ENCODE data around the gene RAPGEF6.

Gene RAPGEF6

DNA sequence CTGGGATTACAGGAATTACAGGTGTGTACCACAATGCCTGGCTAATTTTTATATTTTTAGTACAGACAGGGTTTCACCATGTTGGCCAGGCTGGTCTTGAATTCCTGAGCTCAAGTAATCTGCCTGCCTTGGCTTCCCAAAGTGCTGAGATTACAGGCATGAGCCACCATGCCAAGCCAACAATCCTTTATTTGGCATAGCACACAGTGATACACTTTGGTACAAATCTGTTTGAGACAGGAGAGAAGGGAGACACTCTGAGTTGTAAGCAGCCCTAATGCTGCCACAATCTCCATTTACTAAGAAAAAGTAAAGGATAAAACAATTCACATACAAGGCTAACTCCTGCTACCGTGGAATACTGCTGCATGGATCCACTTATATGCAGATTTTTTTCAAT is 177.8 kb downstream of the RAPGEF6 start:
- Histone ChIP-seq H3K9me3 (ENCODE audit: severe bottlenecking) (no peaks in the 10 kb centered on the region), H3K4me3 (ENCODE audit: severe bottlenecking) (no peak overlapping the region), H3K36me3 (ENCODE audit: low read depth) (peaks cover 63% of the 10 kb centered on the region), H3K27ac (ENCODE audit: poor library complexity, severe bottlenecking) (no peak overlapping the region), H3K27me3 (ENCODE audit: insufficient read depth, poor library complexity, severe bottlenecking) (no peaks in the 10 kb centered on the region), H3K4me1 (ENCODE audit: insufficient read depth, poor library complexity, severe bottlenecking) (no peaks in the 10 kb centered on the region)
- ATAC-seq (ENCODE audit: low read depth) (no peak), DNase-seq (ENCODE audit: low spot score) (no peak)
- TF ChIP-seq, protein P1, sequence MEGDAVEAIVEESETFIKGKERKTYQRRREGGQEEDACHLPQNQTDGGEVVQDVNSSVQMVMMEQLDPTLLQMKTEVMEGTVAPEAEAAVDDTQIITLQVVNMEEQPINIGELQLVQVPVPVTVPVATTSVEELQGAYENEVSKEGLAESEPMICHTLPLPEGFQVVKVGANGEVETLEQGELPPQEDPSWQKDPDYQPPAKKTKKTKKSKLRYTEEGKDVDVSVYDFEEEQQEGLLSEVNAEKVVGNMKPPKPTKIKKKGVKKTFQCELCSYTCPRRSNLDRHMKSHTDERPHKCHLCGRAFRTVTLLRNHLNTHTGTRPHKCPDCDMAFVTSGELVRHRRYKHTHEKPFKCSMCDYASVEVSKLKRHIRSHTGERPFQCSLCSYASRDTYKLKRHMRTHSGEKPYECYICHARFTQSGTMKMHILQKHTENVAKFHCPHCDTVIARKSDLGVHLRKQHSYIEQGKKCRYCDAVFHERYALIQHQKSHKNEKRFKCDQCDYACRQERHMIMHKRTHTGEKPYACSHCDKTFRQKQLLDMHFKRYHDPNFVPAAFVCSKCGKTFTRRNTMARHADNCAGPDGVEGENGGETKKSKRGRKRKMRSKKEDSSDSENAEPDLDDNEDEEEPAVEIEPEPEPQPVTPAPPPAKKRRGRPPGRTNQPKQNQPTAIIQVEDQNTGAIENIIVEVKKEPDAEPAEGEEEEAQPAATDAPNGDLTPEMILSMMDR (IDR thresholded peaks at IDR 0.05; ENCODE audit: poor library complexity, severe bottlenecking), result no peak

DNA sequence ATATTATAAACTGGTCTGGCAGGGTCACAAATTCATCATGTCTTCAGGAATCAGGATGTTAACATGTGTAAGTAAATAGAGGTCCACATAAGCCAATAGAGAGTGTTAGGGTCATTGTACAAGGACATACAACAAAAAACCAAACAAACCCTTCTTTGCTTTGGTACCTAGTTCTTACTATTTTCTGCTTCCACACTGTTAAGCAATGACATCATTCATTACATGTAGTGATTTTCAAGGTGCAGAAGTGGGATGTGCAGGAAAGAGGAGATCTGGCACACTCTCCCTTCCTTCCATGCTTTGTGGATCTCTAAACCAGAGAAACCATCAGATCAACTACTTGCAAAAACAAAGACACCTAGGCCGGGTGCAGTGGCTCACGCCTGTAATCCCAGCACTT is 184.1 kb downstream of the RAPGEF6 start:
- Histone ChIP-seq H3K9me3 (ENCODE audit: severe bottlenecking) (no peaks in the 10 kb centered on the region), H3K36me3 (ENCODE audit: low read depth) (peaks cover 80% of the 10 kb centered on the region), H3K27me3 (ENCODE audit: insufficient read depth, poor library complexity, severe bottlenecking) (no peaks in the 10 kb centered on the region), H3K27ac (ENCODE audit: poor library complexity, severe bottlenecking) (no peak overlapping the region), H3K4me1 (ENCODE audit: insufficient read depth, poor library complexity, severe bottlenecking) (no peaks in the 10 kb centered on the region), H3K4me3 (ENCODE audit: severe bottlenecking) (no peak overlapping the region)
- DNase-seq (ENCODE audit: low spot score) (no peak), ATAC-seq (ENCODE audit: low read depth) (no peak)
- TF ChIP-seq, protein P1 (IDR thresholded peaks at IDR 0.05; ENCODE audit: poor library complexity, severe bottlenecking), result no peak

- no peaks in the 10 kb centered on the region for H3K9me3 ChIP-seq (ENCODE audit: severe bottlenecking)
- ATAC-seq (ENCODE audit: low read depth) (no peak), DNase-seq (ENCODE audit: low spot score) (no peak)
- TF ChIP-seq, protein P1 (IDR thresholded peaks at IDR 0.05; ENCODE audit: poor library complexity, severe bottlenecking), result no peak
- H3K4me1 ChIP-seq (ENCODE audit: insufficient read depth, poor library complexity, severe bottlenecking), result no peaks in the 10 kb centered on the region
- H3K36me3 ChIP-seq (ENCODE audit: low read depth), result peaks cover 82% of the 10 kb centered on the region
- no peaks in the 10 kb centered on the region for H3K27me3 ChIP-seq (ENCODE audit: insufficient read depth, poor library complexity, severe bottlenecking)
- H3K4me3 ChIP-seq (ENCODE audit: severe bottlenecking), result no peak overlapping the region
- no peak overlapping the region for H3K27ac ChIP-seq (ENCODE audit: poor library complexity, severe bottlenecking)
These were observed 193.8 kb downstream of the RAPGEF6 start for GRCh38 chr5:131441184-131441583.

GRCh38 chr5:131436081-131436480 is 198.9 kb downstream of the RAPGEF6 start:
- no peak for DNase-seq (ENCODE audit: low spot score)

DNA sequence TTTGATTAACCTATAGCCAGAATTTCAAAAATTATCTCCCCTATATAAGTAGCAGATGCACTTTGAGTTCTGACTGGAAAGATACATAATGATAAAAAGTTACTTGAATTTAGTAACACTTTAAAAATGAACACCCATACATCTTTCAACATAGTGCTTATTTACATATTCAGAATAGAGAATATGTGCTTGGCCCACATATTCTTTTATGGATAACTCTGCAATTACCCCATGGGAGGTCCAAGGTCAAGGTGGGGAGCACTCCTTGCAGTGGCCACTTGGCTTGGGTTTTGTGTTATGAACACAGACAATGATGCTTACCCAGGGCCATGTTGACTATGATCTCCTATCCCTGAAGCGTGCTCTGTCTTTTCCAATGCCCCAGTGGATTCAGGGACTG is 201.9 kb downstream of the RAPGEF6 start:
- Histone ChIP-seq H3K36me3 (ENCODE audit: low read depth) (peaks cover 63% of the 10 kb centered on the region), H3K9me3 (ENCODE audit: severe bottlenecking) (no peaks in the 10 kb centered on the region), H3K27me3 (ENCODE audit: insufficient read depth, poor library complexity, severe bottlenecking) (no peaks in the 10 kb centered on the region), H3K4me1 (ENCODE audit: insufficient read depth, poor library complexity, severe bottlenecking) (no peaks in the 10 kb centered on the region), H3K27ac (ENCODE audit: poor library complexity, severe bottlenecking) (no peak overlapping the region), H3K4me3 (ENCODE audit: severe bottlenecking) (no peak overlapping the region)
- TF ChIP-seq, protein P1 (IDR thresholded peaks at IDR 0.05; ENCODE audit: poor library complexity, severe bottlenecking), result no peak
- DNase-seq (ENCODE audit: low spot score), result no peak
- ATAC-seq (ENCODE audit: low read depth), result no peak

More at GRCh38 chr5:131436081-131436480, 198.9 kb downstream of the RAPGEF6 start:
- no peaks in the 10 kb centered on the region for H3K27me3 ChIP-seq (ENCODE audit: insufficient read depth, poor library complexity, severe bottlenecking)
- H3K27ac ChIP-seq (ENCODE audit: poor library complexity, severe bottlenecking), result no peak overlapping the region
- TF ChIP-seq, protein P1 (IDR thresholded peaks at IDR 0.05; ENCODE audit: poor library complexity, severe bottlenecking), result no peak
- no peak overlapping the region for H3K4me3 ChIP-seq (ENCODE audit: severe bottlenecking)
- H3K4me1 ChIP-seq (ENCODE audit: insufficient read depth, poor library complexity, severe bottlenecking), result no peaks in the 10 kb centered on the region
- no peak for ATAC-seq (ENCODE audit: low read depth)
- H3K36me3 ChIP-seq (ENCODE audit: low read depth), result peaks cover 71% of the 10 kb centered on the region
- no peaks in the 10 kb centered on the region for H3K9me3 ChIP-seq (ENCODE audit: severe bottlenecking)

Data from RWPE2 (cell line).